ENCODE results near the gene NUDT7. TPM values are rescaled to one million over a fixed set of nuclear protein-coding genes. Genes with fewer than 3 reads are reported as not detected.

NUDT7 gene
- total and polyA plus RNA-seq, 2 donors (not counting 3 experiments of a cell fraction or from before 2014, with no cell fraction given), result 6.2 to 6.5 TPM

DNA sequence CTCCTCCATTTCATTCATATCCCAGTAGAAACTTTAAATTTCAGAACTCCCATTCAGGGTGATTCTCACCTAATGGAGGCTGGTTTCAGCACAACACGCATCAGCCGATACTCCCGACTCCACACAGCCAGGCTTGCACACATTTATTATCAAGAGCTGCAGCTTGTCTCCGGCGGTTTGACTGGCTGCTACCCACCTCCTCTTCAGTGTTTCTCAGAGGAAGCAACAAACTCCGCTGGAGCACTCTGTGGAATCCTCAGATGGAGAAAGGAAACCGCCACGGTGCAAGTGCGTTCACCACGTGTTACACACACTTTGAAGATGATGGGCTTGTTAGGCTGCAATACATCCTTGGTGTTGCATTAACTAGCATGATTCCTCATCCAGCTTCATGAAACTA is 39.7 kb upstream of the NUDT7 start:
- H3K9me3 ChIP-seq (replicated peaks; ENCODE audit: control insufficient read depth, insufficient read depth, low read length), result no peaks in the 10 kb centered on the region
- H3K4me3 ChIP-seq (replicated peaks in 1 of 3; ENCODE audit: insufficient read depth in 1 of 3, low read depth in 1 of 3, low read length in 3 of 3), result no peak overlapping the region
- H2AFZ ChIP-seq (ENCODE audit: low read depth, low read length), result no peak overlapping the region
- no peak overlapping the region for H3K9ac ChIP-seq (replicated peaks; ENCODE audit: extremely low read depth, insufficient read depth, low read length)
- H3K36me3 ChIP-seq (ENCODE audit: control insufficient read depth in 2 of 2, extremely low read depth in 1 of 2, insufficient read depth in 2 of 2, low read length in 2 of 2), result no peaks in the 10 kb centered on the region
- intact Hi-C loops (cut with micrococcal nuclease) (no loop called here), dilution Hi-C loops (cut with MboI; ENCODE audit: extremely low pct_ligation_motif_present, low sequenced_read_pairs) (no loop called here)
- no peak overlapping the region for H3K4me2 ChIP-seq (ENCODE audit: insufficient read depth, low read length)
- TF ChIP-seq EZH2 (IDR thresholded peaks at IDR 0.05; ENCODE audit: borderline replicate concordance, low read depth, low read length, severe bottlenecking), result no peak
- no peak for TF ChIP-seq POLR2AphosphoS5 (IDR thresholded peaks at IDR 0.05; ENCODE audit: insufficient read depth, low read depth, low read length)
- TF ChIP-seq GATA2 (IDR thresholded peaks at IDR 0.05; ENCODE audit: insufficient read depth, insufficient read length, low read depth, low read length), result no peak
- no peak for TF ChIP-seq FOS (IDR thresholded peaks at IDR 0.05; ENCODE audit: borderline replicate concordance, insufficient read depth, low read length)
- TF ChIP-seq JUN (IDR thresholded peaks at IDR 0.05; ENCODE audit: borderline replicate concordance, insufficient read depth, insufficient read length, low read depth), result no peak
- TF ChIP-seq POLR2A (IDR thresholded peaks at IDR 0.05; ENCODE audit: low read depth, low read length), result no peak
- TF ChIP-seq, protein P1, sequence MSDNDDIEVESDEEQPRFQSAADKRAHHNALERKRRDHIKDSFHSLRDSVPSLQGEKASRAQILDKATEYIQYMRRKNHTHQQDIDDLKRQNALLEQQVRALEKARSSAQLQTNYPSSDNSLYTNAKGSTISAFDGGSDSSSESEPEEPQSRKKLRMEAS (IDR thresholded peaks at IDR 0.05; ENCODE audit: insufficient read depth, insufficient read length), result no peak
- TF ChIP-seq, protein P2, sequence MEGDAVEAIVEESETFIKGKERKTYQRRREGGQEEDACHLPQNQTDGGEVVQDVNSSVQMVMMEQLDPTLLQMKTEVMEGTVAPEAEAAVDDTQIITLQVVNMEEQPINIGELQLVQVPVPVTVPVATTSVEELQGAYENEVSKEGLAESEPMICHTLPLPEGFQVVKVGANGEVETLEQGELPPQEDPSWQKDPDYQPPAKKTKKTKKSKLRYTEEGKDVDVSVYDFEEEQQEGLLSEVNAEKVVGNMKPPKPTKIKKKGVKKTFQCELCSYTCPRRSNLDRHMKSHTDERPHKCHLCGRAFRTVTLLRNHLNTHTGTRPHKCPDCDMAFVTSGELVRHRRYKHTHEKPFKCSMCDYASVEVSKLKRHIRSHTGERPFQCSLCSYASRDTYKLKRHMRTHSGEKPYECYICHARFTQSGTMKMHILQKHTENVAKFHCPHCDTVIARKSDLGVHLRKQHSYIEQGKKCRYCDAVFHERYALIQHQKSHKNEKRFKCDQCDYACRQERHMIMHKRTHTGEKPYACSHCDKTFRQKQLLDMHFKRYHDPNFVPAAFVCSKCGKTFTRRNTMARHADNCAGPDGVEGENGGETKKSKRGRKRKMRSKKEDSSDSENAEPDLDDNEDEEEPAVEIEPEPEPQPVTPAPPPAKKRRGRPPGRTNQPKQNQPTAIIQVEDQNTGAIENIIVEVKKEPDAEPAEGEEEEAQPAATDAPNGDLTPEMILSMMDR (IDR thresholded peaks at IDR 0.05; ENCODE audit: extremely low read depth in 1 of 2, insufficient read depth in 1 of 2, low read depth in 1 of 2, low read length in 2 of 2), result no peak
- TF ChIP-seq MYC (IDR thresholded peaks at IDR 0.05; ENCODE audit: low read depth, low read length), result no peak
- H3K79me2 ChIP-seq (ENCODE audit: control insufficient read depth, insufficient read depth, low read length), result no peaks in the 10 kb centered on the region
- DNase-seq (ENCODE audit: low read depth, low spot score) (no peak), FAIRE-seq (no peak)
- no peak overlapping the region for H3K27ac ChIP-seq (ENCODE audit: insufficient read depth, low read depth, low read length)
- ChIA-PET CTCF (interaction anchor here (0.9 to 1.0 kb wide), 2 partner anchors 22 to 245 kb away, joined by 3 to 4 read pairs; no protein-coding TSS in a partner anchor), POLR2A (no interaction called here)
- no peaks in the 10 kb centered on the region for H4K20me1 ChIP-seq (replicated peaks; ENCODE audit: control insufficient read depth, extremely low read depth, insufficient read depth, low read length)
- H3K9me1 ChIP-seq (replicated peaks; ENCODE audit: control insufficient read depth, extremely low read depth, insufficient read depth, low read length), result no peaks in the 10 kb centered on the region
- no TSS peak for BruUV-seq (replicated peaks)
- no peaks in the 10 kb centered on the region for H3K4me1 ChIP-seq (ENCODE audit: control insufficient read depth, extremely low read depth, insufficient read depth, low read length)
- H3K27me3 ChIP-seq (ENCODE audit: control insufficient read depth in 2 of 2, insufficient read depth in 2 of 2, low read length in 2 of 2), result no peaks in the 10 kb centered on the region

All from endothelial cell of umbilical vein (primary cell).